Measurements from ENCODE around the gene SLC40A1.

GRCh38 chr2:189540551-189540950, 40.0 kb downstream of the SLC40A1 start:
- TF ChIP-seq POLR2AphosphoS5 (IDR thresholded peaks at IDR 0.05) (no peak), POLR2A (IDR thresholded peaks at IDR 0.05) (no peak), CTCF (IDR thresholded peaks at IDR 0.05) (no peak)
